Neural progenitor cell (in vitro differentiated cells): Measurements from ENCODE around the gene C20orf141. TPM values are rescaled to one million over a fixed set of nuclear protein-coding genes. Genes with fewer than 3 reads are reported as not detected.

Experiments used
- DNase-seq: peaks from one replicate; pipeline ENCODE4 v3.0.0-alpha.2; 2016; ENCODE audit warnings: low spot score
- H2AFZ ChIP-seq: fragments of 200-600 bp; sonication (generic); replicated peaks from 2 replicates; pipeline ENCODE4 v1.6.1; 2016; ENCODE audit warnings: antibody characterized with exemption
- H3F3A ChIP-seq: fragments of 200-600 bp; sonication (generic); 2 replicates; pipeline ENCODE4 v1.6.1; 2016; ENCODE audit warnings: antibody characterized with exemption, low read depth
- H3K27ac ChIP-seq: fragments of 200-600 bp; sonication (generic); 2 replicates; pipeline ENCODE4 v1.5.1; 2016; ENCODE audit warnings: mild to moderate bottlenecking
- H3K27me3 ChIP-seq: fragments of 200-600 bp; sonication (generic); 2 replicates; pipeline ENCODE4 v1.6.1; 2016; ENCODE audit warnings: mild to moderate bottlenecking, moderate library complexity
- H3K36me3 ChIP-seq: fragments of 200-600 bp; sonication (generic); 2 replicates; pipeline ENCODE4 v1.5.1; 2016
- H3K4me1 ChIP-seq: fragments of 200-600 bp; sonication (generic); 2 replicates; pipeline ENCODE4 v1.6.1; 2016; ENCODE audit warnings: mixed run types
- H3K4me2 ChIP-seq: fragments of 200-600 bp; sonication (generic); 2 replicates; pipeline ENCODE4 v1.6.1; 2016
- H3K4me3 ChIP-seq: fragments of 200-600 bp; sonication (generic); 2 replicates; pipeline ENCODE4 v1.5.1; 2016
- H3K79me2 ChIP-seq: fragments of 200-600 bp; sonication (generic); 2 replicates; pipeline ENCODE4 v1.6.1; 2016; ENCODE audit warnings: low read depth
- H3K9ac ChIP-seq: fragments of 200-600 bp; sonication (generic); 2 replicates; pipeline ENCODE4 v1.6.1; 2016
- H3K9me3 ChIP-seq: fragments of 200-600 bp; sonication (generic); 2 replicates; pipeline ENCODE4 v1.5.1; 2016; ENCODE audit warnings: low read depth
- H4K20me1 ChIP-seq: fragments of 200-600 bp; sonication (generic); 2 replicates; pipeline ENCODE4 v1.6.1; 2016; ENCODE audit warnings: low read depth
- H3K27ac Mint-ChIP-seq: 3 replicates; pipeline ENCODE4 v1.8.0; 2021; ENCODE audit warnings: mixed read lengths
- H3K27me3 Mint-ChIP-seq: 2 replicates; pipeline ENCODE4 v1.8.0; 2022; ENCODE audit warnings: low read depth, mild to moderate bottlenecking, inconsistent platforms, moderate library complexity, mixed read lengths; ENCODE audit not compliant: insufficient read depth
- H3K36me3 Mint-ChIP-seq: 3 replicates; pipeline ENCODE4 v1.8.0; 2021; ENCODE audit warnings: mixed read lengths
- H3K4me1 Mint-ChIP-seq: 3 replicates; pipeline ENCODE4 v1.8.0; 2021; ENCODE audit warnings: mixed read lengths
- H3K4me3 Mint-ChIP-seq: 3 replicates; pipeline ENCODE4 v1.8.0; 2021; ENCODE audit warnings: mild to moderate bottlenecking, moderate library complexity, mixed read lengths
- H3K9me3 Mint-ChIP-seq: 3 replicates; pipeline ENCODE4 v1.8.0; 2020; ENCODE audit warnings: mixed read lengths
- EZH2 ChIP-seq: fragments of 200-600 bp; sonication (generic); IDR thresholded peaks from 2 replicates; pipeline ENCODE4 v1.6.1; 2017; ENCODE audit warnings: antibody characterized with exemption, mild to moderate bottlenecking, moderate library complexity
- EZH2phosphoT487 ChIP-seq: fragments of 200-600 bp; sonication (generic); IDR thresholded peaks from 2 replicates; pipeline ENCODE4 v1.6.1; 2017; ENCODE audit warnings: antibody characterized with exemption
- total RNA-seq: library from RNA; depleted of rRNA; stranded (reverse); fragments of >200 nt; gene quantifications from 2 replicates; pipeline ENCODE4 v1.2.3, GENCODE V29; 2015; ENCODE audit warnings: low replicate concordance
- TF ChIP-seq, protein P1 (sequence below): fragments of 200-600 bp; sonication (generic); IDR thresholded peaks from 2 replicates; pipeline ENCODE4 v1.5.1; 2017; ENCODE audit warnings: antibody characterized with exemption, mild to moderate bottlenecking

C20orf141 gene
- total RNA-seq, 1 donor from 2014 or later, result not detected

- no peak for DNase-seq
- no peak overlapping the region for H3K4me3 ChIP-seq
These were observed 24.3 kb downstream of the C20orf141 start for GRCh38 chr20:2838847-2839671.

GRCh38 chr20:2839732-2840137 lies 24.9 kb downstream of the C20orf141 start:
- H3K36me3 Mint-ChIP-seq, result peaks cover 22% of the 10 kb centered on the region
- Histone ChIP-seq H3K79me2 (peaks cover 6% of the 10 kb centered on the region), H3K9me3 (no peaks in the 10 kb centered on the region), H3F3A (no peaks in the 10 kb centered on the region), H3K27ac (no peak overlapping the region), H4K20me1 (no peaks in the 10 kb centered on the region), H3K36me3 (no peaks in the 10 kb centered on the region), H3K4me3 (peak overlapping the region; percentile 78), H2AFZ (peak overlapping the region; percentile 98), H3K4me1 (peaks cover 6% of the 10 kb centered on the region), H3K9ac (no peak overlapping the region), H3K27me3 (no peaks in the 10 kb centered on the region), H3K4me2 (peak overlapping the region; percentile 88)
- H3K9me3 Mint-ChIP-seq, result no peaks in the 10 kb centered on the region
- H3K27me3 Mint-ChIP-seq, result peaks cover 6% of the 10 kb centered on the region
- DNase-seq, result no peak
- peak overlapping the region; percentile 85 for H3K4me3 Mint-ChIP-seq
- TF ChIP-seq EZH2phosphoT487 (no peak), EZH2 (no peak)
- TF ChIP-seq, protein P1, sequence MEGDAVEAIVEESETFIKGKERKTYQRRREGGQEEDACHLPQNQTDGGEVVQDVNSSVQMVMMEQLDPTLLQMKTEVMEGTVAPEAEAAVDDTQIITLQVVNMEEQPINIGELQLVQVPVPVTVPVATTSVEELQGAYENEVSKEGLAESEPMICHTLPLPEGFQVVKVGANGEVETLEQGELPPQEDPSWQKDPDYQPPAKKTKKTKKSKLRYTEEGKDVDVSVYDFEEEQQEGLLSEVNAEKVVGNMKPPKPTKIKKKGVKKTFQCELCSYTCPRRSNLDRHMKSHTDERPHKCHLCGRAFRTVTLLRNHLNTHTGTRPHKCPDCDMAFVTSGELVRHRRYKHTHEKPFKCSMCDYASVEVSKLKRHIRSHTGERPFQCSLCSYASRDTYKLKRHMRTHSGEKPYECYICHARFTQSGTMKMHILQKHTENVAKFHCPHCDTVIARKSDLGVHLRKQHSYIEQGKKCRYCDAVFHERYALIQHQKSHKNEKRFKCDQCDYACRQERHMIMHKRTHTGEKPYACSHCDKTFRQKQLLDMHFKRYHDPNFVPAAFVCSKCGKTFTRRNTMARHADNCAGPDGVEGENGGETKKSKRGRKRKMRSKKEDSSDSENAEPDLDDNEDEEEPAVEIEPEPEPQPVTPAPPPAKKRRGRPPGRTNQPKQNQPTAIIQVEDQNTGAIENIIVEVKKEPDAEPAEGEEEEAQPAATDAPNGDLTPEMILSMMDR, result no peak
- peak overlapping the region; percentile 5 for H3K27ac Mint-ChIP-seq
- H3K4me1 Mint-ChIP-seq, result peaks cover 13% of the 10 kb centered on the region

More at GRCh38 chr20:2838847-2839671, 24.3 kb downstream of the C20orf141 start:
- H3K4me1 ChIP-seq, result peaks cover 6% of the 10 kb centered on the region
- H2AFZ ChIP-seq, result no peak overlapping the region
- H3K27me3 ChIP-seq, result no peaks in the 10 kb centered on the region
- H3K4me2 ChIP-seq, result peak overlapping the region; percentile 88
- peaks cover 6% of the 10 kb centered on the region for H3K79me2 ChIP-seq
- no peak overlapping the region for H3K9ac ChIP-seq
- Mint-ChIP-seq H3K27me3 (peaks cover 6% of the 10 kb centered on the region), H3K36me3 (peaks cover 25% of the 10 kb centered on the region), H3K27ac (peak overlapping the region; percentile 5), H3K4me1 (peaks cover 13% of the 10 kb centered on the region), H3K9me3 (no peaks in the 10 kb centered on the region), H3K4me3 (peak overlapping the region; percentile 85)
- H4K20me1 ChIP-seq, result no peaks in the 10 kb centered on the region
- no peak overlapping the region for H3K27ac ChIP-seq
- H3F3A ChIP-seq, result no peaks in the 10 kb centered on the region
- H3K9me3 ChIP-seq, result no peaks in the 10 kb centered on the region
- no peaks in the 10 kb centered on the region for H3K36me3 ChIP-seq
- TF ChIP-seq EZH2 (no peak), EZH2phosphoT487 (no peak)
- TF ChIP-seq, protein P1, result no peak

DNA sequence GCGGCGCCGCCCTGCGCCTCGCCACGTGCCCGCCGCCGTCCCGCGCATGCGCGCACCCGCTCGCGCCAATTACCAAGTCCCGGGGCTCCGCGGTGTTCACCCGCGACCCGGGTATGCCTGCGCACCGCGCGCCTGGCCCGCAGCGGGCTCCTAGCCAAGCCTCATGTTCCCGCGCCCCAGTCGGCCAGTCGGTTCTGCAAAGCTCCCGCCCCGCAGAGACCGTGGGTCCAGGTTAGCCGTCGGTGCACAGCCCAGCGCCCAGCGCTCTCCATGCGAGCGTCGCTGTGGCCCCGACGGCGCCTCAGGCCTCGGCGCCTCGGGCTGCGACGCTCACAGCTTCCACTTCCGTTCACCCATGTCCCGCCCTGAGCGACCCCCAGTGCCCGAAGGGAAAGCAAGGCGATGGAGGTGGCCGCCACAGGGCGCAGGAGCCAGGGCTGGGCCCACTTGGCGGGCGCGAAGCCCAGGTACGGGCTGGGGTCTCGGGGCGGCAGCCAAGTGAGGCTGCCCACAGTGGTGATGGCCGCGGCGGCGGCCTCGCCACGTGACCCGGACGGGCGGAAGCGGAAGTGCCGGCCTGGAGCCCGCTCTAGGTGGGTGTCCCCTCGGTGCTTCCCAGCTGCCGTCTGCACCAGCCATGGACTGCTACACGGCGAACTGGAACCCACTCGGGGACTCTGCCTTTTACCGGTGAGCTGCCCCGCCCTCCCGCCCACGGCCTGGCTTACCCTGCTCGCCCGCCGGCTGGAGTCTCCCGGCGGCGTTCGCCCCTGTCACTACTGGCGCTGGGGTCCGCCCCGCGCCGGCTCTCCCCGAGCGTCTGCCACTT lies 25.6 kb downstream of the C20orf141 start, which contains the start of the genes PCED1A and VPS16:
TSS of gene PCED1A (minus strand) at position 518 of the 829 bp plus-strand sequence. CDS start 743 bp downstream, outside the sequence.
TSS of gene VPS16 (plus strand) at position 608 of the 829 bp plus-strand sequence. CDS start at position 638, 30 bp downstream.
- peaks cover 6% of the 10 kb centered on the region for H3K79me2 ChIP-seq
- no peaks in the 10 kb centered on the region for H4K20me1 ChIP-seq
- no peaks in the 10 kb centered on the region for H3K9me3 ChIP-seq
- H3K4me2 ChIP-seq, result peak within 1 kb of the TSS; percentile 88
- no peaks in the 10 kb centered on the region for H3F3A ChIP-seq
- peaks cover 6% of the 10 kb centered on the region for H3K4me1 ChIP-seq
- H3K9me3 Mint-ChIP-seq, result no peaks in the 10 kb centered on the region
- peaks cover 16% of the 10 kb centered on the region for H3K36me3 Mint-ChIP-seq
- H2AFZ ChIP-seq, result peak within 1 kb of the TSS; percentile 98
- H3K27ac ChIP-seq, result no peak within 1 kb of the TSS
- peaks cover 6% of the 10 kb centered on the region for H3K27me3 Mint-ChIP-seq
- H3K4me3 Mint-ChIP-seq, result peak within 1 kb of the TSS; percentile 90
- H3K4me1 Mint-ChIP-seq, result peaks cover 13% of the 10 kb centered on the region
- DNase-seq, result peak; percentile 89
- H3K4me3 ChIP-seq, result peak within 1 kb of the TSS; percentile 78
- peak; percentile 53 for TF ChIP-seq EZH2
- peak; percentile 55 for TF ChIP-seq EZH2phosphoT487
- TF ChIP-seq, protein P1, result no peak
- H3K27ac Mint-ChIP-seq, result peak within 1 kb of the TSS; percentile 5
- H3K9ac ChIP-seq, result peak within 1 kb of the TSS; percentile 59
- H3K27me3 ChIP-seq, result no peaks in the 10 kb centered on the region
- no peaks in the 10 kb centered on the region for H3K36me3 ChIP-seq
